Left colon (tissue), 2 donors: ENCODE data around the gene KHDRBS2. TPM values are rescaled to one million over a fixed set of nuclear protein-coding genes. Genes with fewer than 3 reads are reported as not detected.

ENCODE experiments used
- ATAC-seq: fragments of 200-7000 bp; cut with Tn5 transposase; one replicate; pipeline ENCODE4 v1.9.1; 2020; ENCODE audit warnings: mild to moderate bottlenecking, moderate library complexity
- DNase-seq, 2 donors: peaks; one replicate each; pipeline ENCODE4 v3.0.0-alpha.2; 2020
- intact Hi-C, 2 donors: fragments of 100-400 bp; cut with DNase I in 1 of 2; cut with micrococcal nuclease in 1 of 2; formaldehyde crosslinking; loops; one replicate each; pipeline versions ENCODE4 v1.11.2 to v1.14.0; 2022; cut with DNase I, micrococcal nuclease
- long read RNA-seq: library from polyadenylated mRNA; unstranded; transcript quantifications from one replicate; pipeline ENCODE4 v2.0.0, GENCODE V29; 2021
- total RNA-seq, 2 donors: library from RNA; stranded (reverse); fragmentation: NEBNext Ultra II Directional; extraction: Animal tissue kit (Norgen Biotek cat#: 25700); gene quantifications; one replicate each; pipeline ENCODE4 v1.2.1, GENCODE V29; 2021
- donor health status: DM: no; HTN: no; CAD: no.
- donor health status: DM: yes; HTN: yes; CAD: no.

KHDRBS2 gene
- 1 to 10 TPM in 1 of 2 donors, under 1 TPM in 1; 0.46 to 1.4 TPM for total RNA-seq
- long read RNA-seq, partial matches to known transcripts = 1 of 3 reads
- long read RNA-seq, other reads (novel, unspliced or antisense) = 2 of 3 reads

DNA sequence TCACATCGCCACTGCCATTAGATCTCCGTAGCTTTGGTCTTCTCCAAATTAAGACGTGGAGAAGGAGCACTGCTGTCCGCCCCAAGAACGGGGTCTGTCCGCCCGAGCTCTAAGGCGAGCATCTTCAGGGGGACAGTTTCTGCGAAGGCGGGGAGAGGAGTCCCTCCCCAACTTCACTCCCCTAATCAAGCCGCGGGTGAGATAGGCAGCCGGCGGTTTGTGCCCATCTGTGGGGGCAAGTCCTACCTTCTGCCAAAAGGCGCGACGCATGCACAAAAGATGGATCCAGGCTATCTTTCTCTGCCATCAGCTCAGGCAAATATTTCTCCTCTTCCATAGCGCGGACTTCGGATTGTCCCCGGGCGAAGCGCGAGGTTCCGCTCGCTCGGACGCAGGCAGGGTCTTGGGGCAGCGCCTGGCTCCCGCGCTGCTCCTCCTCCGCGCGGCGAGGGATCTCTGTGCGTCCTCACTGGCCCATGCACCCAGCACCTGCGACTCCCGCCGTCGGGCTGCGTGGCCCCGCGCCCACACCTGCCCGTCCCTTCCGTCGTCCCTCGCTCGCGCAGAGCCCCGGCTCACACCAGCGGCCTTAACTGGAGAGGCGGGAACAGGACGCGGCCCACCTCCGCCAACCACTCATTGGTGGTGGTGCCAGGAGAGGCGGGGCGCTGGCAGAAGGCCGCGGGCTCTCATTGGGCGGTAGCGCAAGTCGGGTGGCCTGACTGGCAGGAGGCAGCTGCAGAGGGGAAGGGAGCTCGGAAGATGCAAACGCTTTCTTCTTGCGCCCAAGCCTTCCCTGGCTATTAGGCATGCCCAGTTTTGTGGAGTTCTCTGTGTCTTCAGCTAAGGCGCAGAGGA lies at the start of gene KHDRBS2:
Gene KHDRBS2, minus strand, starts transcription at position 614 of the 858 bp plus-strand sequence.
- intact Hi-C loops = no loop called here
- DNase-seq (peak; percentile 84 to 92), ATAC-seq (peak; percentile 97)

GRCh38 chr6:62328607-62329006 lies 42.6 kb upstream of the KHDRBS2 start:
- no peak for ATAC-seq
- intact Hi-C loops = no loop called here
- no peak for DNase-seq

- DNase-seq (no peak), ATAC-seq (no peak)
- intact Hi-C loops = no loop called here
Measured at GRCh38 chr6:62324834-62325233, 38.8 kb upstream of the KHDRBS2 start.

GRCh38 chr6:62323818-62324431 lies 37.9 kb upstream of the KHDRBS2 start:
- intact Hi-C loops = no loop called here
- no peak for ATAC-seq
- DNase-seq = no peak

- ATAC-seq (no peak), DNase-seq (no peak)
- intact Hi-C loops = no loop called here
Measured at GRCh38 chr6:62298745-62299392, 12.8 kb upstream of the KHDRBS2 start.

DNA sequence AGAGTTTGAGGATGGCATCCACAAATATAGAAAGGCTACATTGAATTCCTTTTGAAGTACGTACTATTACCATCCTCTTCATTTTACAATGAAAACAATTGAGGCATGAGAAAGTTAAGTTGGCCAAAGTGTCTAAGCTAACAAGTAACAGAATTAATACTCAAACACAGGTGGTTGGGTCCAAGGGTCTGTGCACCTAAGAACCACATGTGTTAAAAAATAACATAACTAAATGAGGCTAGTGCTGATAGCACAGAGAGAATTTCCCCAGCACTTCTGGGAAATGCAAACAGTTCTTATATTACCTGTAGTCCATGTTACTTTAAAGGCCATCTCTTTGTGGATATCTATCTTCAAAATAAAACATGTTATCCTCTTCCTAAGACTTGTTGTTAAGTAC lies 10.5 kb upstream of the KHDRBS2 start:
- no peak for ATAC-seq
- intact Hi-C loops = no loop called here
- no peak for DNase-seq

GRCh38 chr6:62288974-62289373 lies 2.9 kb upstream of the KHDRBS2 start:
- ATAC-seq = no peak
- intact Hi-C loops = no loop called here
- no peak for DNase-seq

GRCh38 chr6:62288562-62288961 lies 2.5 kb upstream of the KHDRBS2 start:
- no peak for ATAC-seq
- DNase-seq = no peak
- intact Hi-C loops = no loop called here

GRCh38 chr6:62286470-62286843 lies 432 bp upstream of the KHDRBS2 start:
- ATAC-seq (peak; percentile 15), DNase-seq (no peak)
- intact Hi-C loops = no loop called here

GRCh38 chr6:62284725-62285124 lies 1.3 kb downstream of the KHDRBS2 start:
- no peak for ATAC-seq

GRCh38 chr6:62283796-62284411 lies 2.1 kb downstream of the KHDRBS2 start:
- intact Hi-C loops = no loop called here
- DNase-seq = no peak
- ATAC-seq = no peak

More at GRCh38 chr6:62284725-62285124, 1.3 kb downstream of the KHDRBS2 start:
- intact Hi-C loops = no loop called here
- DNase-seq = no peak

GRCh38 chr6:62283365-62283764 lies 2.7 kb downstream of the KHDRBS2 start:
- ATAC-seq (peak; percentile 76), DNase-seq (no peak)
- intact Hi-C loops = no loop called here

DNA sequence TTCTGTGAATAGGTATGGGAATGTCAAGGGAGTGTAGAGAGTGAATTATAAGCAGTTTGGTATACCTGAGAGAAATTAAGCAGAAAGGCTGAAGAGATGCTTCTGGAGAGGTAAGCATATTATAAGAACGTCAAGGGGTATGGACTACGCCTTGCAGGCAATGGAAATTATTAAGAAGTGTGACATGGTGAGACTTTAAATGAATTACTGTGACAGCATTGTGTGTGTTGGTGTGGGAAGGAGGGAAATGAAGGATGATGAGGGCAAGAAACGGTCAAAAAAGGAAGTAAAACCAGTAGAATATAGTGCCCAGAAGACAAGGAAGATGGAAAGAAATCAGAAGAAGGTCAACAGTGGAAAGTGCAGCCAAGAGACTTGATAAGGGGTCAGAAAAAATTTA lies 5.9 kb downstream of the KHDRBS2 start:
- DNase-seq (no peak), ATAC-seq (no peak)

DNA sequence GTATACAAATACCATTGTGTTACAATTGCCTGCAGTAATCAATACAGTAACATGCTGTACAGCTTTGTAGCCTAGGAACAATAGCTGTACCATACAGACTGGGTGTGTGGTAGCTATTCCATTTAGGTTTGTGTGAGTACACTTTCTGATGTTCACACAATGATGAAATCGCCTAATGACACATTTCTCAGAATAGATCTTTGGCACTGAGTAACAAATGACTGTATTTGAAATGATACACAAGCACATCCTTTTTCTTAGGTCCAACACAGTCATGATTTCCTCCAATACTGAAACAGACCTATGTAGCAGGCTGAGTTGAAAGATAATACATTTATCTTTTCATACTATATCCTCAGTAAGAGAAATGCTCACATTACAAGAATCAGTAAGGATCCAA lies 13.9 kb downstream of the KHDRBS2 start:
- DNase-seq = no peak
- no peak for ATAC-seq
- intact Hi-C loops = no loop called here

More for the DNA sequence above, 5.9 kb downstream of the KHDRBS2 start:
- intact Hi-C loops = no loop called here

DNA sequence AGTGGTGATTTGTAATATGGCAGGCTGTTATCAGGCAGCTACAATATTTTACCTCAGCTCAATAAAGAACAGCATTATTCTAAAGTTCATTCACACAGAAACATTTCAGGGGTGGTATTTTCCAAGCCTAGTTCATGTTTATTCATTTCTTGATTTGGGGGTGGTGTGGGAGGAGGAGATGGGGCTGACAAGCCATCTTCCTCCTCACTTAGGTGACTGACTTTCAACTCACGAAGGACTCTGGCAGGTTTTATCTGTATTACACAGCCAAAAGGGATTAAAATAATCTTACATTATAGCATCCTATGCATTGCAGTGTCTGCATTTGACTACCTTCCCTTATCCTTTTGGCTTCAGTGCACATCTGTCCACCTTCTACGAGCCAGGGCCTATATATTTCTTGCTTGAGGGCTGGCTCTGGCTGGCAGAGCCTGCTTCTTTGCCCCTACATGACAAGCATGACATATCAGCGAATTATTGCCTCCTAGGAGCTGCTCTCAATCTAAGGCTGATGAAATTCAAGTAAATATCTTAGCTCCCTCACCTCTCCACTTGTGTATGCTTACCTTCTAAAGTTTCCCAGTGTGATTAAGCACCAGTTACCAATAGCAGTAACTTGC lies 20.0 kb downstream of the KHDRBS2 start:
- intact Hi-C loops = no loop called here
- DNase-seq (no peak), ATAC-seq (no peak)

DNA sequence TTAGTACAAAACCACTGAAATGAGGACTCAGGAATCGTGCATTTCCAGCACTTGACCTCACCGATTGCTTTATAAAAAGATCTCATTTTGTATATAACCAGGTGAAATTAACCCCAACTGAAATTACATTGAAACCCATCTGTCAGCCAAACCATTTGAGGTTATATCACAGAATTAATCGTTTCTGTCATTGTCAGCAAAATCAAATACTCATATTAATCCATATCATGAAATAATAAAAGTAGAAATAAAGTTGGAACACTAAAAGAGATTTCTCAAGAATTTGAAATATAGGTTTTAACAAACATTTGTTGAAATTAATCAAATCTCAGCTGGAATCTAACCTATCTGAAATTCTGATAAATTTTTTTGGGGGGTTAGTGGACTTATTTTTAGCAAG lies 23.7 kb downstream of the KHDRBS2 start:
- DNase-seq (no peak), ATAC-seq (no peak)
- intact Hi-C loops = no loop called here

- intact Hi-C loops = no loop called here
- ATAC-seq (no peak), DNase-seq (no peak)
Measured at GRCh38 chr6:62246087-62246486, 39.9 kb downstream of the KHDRBS2 start.

- ATAC-seq = no peak
- no peak for DNase-seq
- intact Hi-C loops = no loop called here
Measured at GRCh38 chr6:62236784-62237183, 49.2 kb downstream of the KHDRBS2 start.

GRCh38 chr6:62229231-62229630 lies 56.8 kb downstream of the KHDRBS2 start:
- DNase-seq = no peak
- no peak for ATAC-seq
- intact Hi-C loops = no loop called here
